HG03064 (cell line): ENCODE data around the gene IGSF9B.

Source experiments
- ATAC-seq: cut with Tn5 transposase; IDR thresholded peaks from one replicate; pipeline ENCODE4 v1.9.1; 2021; ENCODE audit warnings: low read depth; ENCODE audit not compliant: unreplicated experiment

IGSF9B gene

GRCh38 chr11:133903875-133904817 lies 52.6 kb downstream of the IGSF9B start:
- ATAC-seq, result no peak

- no peak for ATAC-seq
Measured at GRCh38 chr11:133903056-133903455, 53.7 kb downstream of the IGSF9B start.

DNA sequence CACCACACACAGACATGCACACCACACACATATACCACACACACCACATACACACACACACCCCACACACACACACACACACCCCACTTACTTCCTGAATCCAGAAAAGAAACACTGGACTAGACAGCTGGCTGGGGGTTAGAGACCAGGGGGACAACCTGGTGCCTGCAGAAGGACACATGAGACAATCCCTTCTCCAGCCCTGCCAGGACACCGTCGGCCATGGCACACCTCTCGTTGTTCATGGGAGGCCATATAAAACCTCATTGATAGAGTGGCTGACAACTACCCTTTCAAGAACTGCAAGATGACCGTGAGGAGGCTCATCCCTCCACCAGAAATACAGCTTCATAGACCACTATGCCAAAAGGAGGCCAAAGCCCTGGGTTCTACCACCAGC lies 54.3 kb downstream of the IGSF9B start:
- ATAC-seq, result no peak

DNA sequence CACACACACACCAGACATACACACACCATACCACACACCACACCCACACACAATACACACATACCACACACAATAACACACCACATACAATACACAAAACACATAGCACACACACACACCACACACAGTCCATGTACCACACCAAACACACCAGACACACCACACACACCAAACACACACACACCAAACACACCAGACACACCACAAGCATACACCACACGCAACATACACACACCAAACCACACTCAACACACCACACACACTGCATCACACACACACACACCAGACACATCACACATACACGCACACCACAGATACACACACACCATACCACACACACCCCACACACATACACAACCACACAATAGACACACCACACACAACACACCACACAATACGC lies 54.8 kb downstream of the IGSF9B start:
- no peak for ATAC-seq

- no peak for ATAC-seq
Measured at GRCh38 chr11:133901316-133901715, 55.5 kb downstream of the IGSF9B start.

DNA sequence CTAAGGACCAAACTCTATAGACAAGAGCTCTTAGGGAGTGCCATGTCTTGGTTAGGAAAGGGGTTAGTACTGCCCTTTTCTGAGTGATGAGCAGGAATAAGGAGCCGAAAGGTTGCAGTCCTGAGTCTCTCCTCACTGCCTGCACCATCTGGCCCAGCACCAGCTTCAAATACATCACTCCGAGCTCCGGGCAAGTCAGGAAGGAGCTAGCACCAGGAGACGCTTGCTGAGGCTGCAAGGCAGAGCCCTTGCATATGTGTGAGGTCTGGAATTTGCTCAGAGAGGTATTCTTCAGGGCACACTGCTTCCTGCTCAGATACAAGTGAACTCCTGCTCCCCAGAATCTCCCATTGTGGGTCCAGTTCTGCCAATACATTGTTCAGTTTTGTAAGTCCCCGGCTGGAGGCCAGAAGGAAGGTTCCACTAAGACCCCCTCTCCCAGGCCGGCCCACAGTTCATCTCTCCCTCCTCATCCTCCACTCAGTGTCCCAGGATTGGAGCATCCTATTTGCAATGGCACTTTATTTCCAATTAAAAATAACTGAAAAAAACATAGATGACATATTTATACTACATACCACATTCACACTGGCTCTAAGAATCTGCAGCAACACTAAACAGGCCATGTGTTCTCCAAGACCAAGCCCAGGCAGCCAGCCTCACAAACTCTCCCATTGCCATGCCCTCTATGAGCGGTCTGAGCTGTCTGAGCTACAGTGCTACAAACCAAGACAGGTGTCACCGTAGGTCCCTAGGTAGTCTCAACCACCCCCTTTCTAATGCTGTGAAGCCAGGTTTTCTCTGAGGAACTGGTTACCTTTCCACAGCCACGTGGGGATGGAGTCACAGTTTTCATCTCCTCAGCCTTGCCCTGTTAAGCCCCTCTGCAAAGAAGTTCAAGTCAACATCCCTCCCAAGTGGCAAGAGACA lies 56.3 kb downstream of the IGSF9B start:
- no peak for ATAC-seq

DNA sequence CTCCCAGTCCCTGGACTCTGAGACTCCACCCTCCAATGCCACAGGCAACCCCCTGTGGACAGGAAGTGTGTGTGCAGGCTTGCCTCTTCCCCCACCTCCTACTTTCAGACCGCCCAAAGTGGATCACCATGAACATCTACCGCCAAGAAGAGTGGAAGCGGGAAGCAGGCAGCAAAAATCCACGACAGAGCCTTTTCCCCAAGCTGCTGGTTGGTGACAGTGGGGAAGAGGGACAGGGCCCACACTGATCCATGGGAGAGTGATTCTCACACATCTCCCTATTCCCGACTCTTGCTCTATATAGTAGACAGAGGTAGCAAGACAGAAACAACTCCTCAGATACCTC lies 58.0 kb downstream of the IGSF9B start:
- no peak for ATAC-seq

DNA sequence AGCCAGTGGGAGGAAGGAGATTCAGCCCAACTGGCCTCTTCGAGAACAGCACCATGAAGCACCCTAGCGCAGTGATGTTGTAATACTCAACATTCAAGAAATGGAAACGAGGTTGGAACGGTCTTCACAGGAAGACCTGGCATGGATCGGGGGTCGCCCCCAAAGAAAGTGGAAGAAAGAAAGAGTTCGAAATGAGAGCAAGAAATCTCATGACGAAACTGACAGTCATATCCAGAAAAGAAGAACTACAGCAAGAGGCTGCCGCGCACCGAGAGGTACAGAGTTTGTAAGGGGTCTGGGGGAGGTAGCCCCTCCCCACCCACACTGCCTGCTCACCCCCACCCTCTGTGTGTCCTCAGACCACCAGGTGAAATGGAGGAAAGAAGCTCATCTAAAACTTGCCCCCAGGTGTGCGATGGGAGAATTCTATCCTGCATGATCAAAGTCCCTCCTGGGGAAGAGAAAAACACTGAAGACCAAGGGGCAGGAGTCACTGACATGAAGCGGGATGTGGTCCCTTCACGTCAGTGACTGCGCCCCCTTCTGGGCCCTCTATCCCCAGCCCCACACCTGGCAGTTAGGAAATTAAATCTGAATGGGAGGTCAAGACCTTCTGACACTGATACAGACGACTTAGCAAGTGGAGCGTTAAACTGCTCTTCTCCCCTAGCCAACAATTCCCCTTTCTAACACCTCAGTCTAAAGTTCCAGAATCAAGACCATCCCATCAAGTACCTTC lies 58.6 kb downstream of the IGSF9B start:
- ATAC-seq, result no peak

- ATAC-seq, result no peak
Measured at GRCh38 chr11:133897331-133897650, 59.5 kb downstream of the IGSF9B start.

DNA sequence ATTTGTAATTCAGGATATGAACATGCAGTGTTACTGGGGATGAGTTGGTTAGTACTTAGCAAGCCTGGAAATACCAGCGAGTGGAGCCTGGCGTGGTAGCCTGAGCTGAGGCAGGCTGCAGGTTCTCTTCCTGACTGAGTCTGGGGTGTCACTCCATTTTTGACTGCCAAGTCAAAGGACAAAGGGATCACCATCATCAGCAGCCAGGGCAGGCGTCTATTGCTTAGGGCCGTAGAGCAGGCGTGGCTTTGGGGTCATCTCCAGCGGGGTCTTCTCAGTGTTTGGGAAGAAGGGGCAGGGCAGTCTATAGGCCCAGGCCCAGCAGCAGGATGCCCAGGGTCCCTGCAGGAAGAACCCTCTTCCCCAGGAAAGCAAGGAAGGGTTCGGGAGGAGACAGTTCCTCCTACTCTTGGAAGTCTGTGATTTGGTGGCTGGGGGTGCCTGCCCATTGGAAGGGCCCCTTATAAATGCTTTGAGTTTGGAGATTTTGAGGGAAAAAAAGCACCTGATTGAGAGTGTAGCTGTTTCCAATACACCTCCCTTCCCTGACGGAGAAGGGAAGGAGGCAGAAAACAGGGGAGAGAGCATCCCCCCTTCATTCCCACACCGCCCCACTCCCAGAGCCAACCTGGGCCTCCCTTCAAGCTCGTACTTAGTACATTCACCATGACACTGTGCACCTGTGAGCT lies 60.0 kb downstream of the IGSF9B start:
- ATAC-seq, result no peak

DNA sequence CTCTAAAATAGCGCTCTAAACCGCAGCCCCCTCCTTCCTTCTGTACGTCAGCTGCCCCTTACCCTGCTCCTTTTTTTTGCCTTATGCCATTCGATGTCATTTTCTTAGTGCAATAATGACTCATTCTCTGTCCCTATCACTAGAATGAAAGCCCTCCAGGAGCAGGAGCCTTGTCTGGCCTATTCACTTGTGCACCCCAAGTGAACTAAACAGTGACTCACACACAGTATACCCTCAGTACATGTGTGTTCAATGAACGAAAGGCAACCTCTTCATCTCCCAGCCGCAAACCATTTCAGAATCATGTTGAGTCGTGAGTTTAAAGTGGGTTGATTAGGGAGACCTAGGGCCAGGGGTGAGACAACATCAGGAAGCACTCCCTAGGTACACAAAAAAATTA lies 60.7 kb downstream of the IGSF9B start:
- ATAC-seq, result no peak

DNA sequence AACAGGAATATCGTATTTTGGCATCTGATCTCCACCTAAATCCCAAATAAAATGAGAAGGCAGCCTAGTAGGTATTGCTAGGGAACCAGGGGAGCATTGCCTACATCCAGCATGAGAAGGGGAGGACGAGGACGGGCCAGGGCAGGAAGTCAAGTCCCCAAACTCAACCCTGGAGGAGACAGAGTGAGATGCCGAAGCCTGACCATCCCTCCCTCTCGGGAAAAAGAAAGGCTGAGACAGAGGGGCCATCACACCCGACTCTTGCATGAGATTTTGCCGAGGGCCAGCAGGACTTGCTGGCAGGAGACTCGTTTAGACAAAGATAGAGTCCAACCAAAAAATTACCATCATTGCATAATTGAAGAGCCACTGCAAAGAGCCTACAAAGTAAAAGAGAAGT lies 61.2 kb downstream of the IGSF9B start:
- no peak for ATAC-seq

DNA sequence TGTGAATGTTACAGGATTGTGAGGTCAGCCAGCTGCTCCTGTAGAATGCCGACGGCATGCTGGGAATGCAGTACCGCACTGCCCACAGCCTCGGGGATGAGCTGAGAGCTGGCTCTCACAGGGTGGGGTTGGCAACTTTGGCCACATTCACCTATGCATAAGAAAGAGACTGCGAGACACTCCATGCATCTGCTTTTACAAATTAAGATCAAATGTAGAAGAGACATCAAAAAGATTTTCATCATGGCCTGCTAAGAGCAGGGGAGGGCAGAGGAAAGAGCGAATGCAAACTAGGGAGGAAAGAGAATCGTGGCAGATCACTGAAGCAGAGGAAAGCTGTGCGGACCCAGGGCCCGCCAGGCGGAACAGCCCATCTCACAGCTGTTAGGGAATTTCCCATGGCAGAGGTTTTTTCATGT lies 61.7 kb downstream of the IGSF9B start:
- ATAC-seq, result no peak

- no peak for ATAC-seq
Measured at GRCh38 chr11:133893381-133893780, 63.4 kb downstream of the IGSF9B start.

DNA sequence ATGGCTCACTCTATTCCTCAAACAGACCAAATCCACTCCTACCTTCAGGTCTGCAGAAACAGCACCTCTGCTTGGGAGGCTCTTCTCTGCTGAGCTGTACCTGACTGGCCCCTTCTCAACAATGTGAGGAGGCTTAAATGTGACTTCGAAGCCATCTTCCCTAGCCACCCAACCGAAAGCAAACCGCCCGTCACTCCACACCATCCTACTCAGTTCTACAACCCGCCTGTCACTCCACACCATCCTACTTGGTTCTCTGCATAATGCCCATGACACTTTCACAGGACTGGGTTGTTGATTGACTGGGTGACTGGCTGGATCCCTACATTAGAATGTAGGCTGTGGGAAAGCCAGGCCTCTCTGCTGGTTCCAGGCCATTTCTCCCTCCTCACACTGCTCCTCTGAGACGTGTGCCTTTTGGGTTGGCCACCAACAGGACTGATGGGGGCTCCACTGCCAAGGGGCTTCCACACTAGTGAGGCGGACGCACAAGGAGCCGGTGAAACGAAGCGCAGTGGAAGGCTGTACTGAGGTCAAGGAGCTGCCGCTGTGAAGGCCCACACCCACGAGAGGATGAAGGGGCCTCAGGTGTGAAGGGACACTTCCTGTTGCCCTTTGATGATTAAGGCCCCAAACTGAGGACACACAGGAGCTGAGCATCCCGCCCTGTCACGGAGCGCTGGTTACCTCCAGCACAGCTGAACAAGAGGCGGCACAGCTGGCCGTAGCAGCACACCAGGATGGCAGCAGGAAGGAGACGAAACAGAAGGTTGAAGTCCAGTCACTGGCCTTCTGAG lies 64.0 kb downstream of the IGSF9B start:
- ATAC-seq, result no peak

- no peak for ATAC-seq
Measured at GRCh38 chr11:133892126-133892525, 64.6 kb downstream of the IGSF9B start.

- ATAC-seq, result no peak
Measured at GRCh38 chr11:133889893-133890292, 66.9 kb downstream of the IGSF9B start.

- no peak for ATAC-seq
Measured at GRCh38 chr11:133889188-133889587, 67.6 kb downstream of the IGSF9B start.

DNA sequence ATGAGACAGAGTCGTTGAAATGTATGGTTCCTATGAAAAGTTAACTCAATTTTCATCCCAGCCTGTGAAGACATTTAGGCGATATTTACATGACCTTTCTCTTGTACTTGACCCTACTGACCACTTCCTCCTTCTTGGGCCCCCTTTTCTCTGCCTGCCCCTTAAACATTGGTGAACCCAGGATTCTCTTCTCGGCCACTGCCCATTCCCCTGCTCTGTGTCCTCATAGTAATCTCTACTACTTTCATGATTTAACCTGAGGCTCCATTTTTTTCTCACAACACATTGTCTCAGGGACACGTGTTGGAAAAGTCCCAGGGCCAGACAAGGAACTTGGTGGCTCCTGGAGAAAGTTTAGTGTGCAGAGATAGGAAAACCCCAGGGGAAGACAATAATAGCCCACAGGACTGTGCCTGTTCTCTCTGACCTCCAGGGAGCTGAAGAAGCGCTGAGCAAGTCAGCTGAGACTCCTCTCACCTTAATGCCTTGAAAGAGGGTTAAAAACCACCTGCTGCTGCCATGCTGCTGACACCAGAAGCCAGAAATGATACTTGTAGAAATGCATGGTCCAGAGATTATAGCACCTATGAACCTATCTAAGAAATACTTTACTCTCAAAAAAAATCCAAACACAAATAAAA lies 69.0 kb downstream of the IGSF9B start:
- ATAC-seq, result no peak
